ENCODE measurements around the gene PARD6B.
"Not testable (repeated sequence)": the region's sequence is repeated elsewhere in the genome, so short reads cannot be mapped to it uniquely, and the experiment has no call there.

The PARD6B gene

DNA sequence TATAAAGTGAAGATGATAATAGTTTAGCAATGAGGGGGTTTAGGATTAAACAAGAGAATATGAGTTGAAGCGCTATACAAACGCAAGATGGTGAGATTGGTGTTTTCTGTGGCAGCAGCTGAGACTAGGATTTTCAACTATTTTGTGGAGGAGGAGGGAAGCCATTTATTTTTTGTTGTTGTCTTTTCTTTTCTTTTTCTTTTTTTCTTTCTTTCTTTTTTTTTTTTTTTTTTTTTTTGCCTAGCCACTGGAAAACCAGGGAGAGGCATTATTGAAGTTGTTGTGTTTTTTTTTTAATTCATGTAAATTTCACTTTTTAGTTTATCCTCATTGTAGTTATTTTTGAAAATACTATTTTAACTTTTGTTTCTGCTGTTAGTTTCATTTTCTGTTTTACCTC lies 15.9 kb downstream of the PARD6B start:
- no peak for DNase-seq

DNA sequence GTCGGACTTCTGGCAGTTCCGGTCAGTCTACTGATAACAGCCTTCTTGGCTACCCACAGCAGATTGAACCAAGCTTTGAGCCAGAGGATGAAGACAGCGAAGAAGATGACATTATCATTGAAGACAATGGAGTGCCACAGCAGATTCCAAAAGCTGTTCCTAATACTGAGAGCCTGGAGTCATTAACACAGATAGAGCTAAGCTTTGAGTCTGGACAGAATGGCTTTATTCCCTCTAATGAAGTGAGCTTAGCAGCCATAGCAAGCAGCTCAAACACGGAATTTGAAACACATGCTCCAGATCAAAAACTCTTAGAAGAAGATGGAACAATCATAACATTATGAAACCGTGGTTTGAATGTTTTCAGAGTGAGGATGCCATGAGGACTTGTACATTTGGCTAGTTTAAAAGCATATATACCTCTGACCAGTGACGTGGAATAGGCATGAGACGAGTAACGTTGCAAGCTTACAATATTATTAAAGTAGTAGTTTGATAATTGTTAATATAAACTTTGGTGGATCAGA lies 18.8 kb downstream of the PARD6B start:
- no peak for DNase-seq

DNA sequence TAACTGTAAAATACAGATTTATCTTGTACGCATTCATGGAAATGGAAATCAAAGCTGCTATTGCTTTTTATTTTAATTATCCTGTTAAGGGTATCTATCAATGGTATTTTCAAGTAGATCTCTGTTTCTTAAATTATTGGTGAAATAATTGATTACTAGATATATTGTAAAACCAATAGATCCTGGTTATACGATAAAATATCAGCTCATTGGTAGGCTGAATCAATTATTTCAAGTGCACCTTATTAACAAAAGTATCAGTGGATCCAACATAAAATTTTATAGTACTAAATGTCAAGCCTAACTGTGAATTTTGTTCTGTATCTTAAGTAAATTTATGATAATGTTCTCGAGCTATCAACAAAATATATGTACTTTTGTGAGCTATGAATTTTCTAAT lies 21.8 kb downstream of the PARD6B start:
- no peak for DNase-seq

DNA sequence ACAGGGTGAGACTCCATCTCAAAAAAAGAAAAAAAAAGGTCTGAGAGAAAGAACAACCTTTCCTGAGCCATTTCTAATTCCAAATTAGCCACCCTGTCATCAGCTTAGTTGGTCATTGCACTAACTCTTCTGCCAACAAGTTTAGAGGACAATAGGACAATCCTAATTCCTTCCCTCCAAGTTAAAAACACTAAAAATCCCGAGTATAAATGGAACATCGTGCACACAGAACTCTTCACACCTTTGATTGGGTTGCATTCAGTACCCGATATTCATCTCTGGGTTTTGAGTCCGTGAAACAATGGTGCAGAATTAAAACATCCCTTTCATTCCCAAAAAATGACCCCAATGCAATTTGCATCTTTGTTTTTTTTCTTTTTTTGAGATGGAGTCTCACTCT lies 23.0 kb downstream of the PARD6B start:
- no peak for DNase-seq

DNA sequence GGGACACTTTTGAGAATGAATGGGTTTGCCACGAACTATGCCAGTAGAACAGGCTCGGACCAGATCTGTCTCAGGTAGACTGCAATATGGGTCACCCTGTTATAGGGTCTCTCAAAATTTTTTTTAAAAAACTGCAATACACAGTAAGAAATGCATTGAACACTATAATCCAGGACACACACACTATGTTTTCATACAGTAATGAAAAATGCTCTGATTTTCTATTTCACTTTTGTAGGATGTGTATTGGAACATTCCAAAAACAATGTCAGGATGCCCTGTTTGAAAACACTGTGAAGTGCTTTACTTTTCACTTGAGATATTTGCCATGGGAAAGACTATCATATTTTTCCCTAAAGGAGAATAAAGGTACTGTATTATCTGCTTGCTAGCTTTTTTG lies 25.1 kb downstream of the PARD6B start:
- no peak for DNase-seq

DNA sequence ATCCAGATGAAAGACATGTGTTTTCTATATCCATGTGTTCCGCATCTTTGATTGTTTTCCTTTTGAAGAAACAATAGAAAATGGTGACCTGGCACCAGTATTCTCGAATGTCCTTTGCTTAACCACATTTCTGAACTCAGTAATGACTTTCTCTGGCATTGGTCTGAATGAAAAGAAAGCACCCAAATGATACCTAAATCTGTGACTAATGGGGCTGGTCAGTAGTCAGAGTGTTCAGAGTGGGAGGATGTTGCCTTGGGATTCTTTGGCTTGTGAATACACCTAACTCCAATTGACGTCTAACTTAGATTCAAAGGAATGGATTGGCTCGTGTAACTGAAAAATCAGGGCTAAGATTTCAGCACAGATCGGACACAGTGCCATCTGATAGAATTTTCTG lies 27.1 kb downstream of the PARD6B start:
- DNase-seq = no peak

DNA sequence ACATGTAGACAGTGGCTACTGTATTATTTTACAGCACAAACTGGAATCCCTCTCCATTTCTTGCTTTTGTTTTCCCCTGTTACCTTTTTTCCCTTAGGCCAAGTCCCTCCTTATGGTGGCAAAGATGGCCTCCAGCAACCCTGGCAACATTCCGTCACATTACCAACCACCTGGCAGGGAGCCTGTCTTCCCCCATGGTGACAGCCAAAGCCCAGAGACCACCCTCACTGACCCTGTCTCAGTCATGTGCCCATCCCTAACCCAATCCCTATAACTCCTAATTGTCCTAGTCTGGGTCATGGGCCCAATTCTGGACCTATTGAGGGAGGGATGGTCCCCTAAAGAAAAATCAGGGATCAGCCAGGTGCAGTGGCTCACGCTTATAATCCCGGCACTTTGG lies 27.6 kb downstream of the PARD6B start:
- no peak for DNase-seq

DNA sequence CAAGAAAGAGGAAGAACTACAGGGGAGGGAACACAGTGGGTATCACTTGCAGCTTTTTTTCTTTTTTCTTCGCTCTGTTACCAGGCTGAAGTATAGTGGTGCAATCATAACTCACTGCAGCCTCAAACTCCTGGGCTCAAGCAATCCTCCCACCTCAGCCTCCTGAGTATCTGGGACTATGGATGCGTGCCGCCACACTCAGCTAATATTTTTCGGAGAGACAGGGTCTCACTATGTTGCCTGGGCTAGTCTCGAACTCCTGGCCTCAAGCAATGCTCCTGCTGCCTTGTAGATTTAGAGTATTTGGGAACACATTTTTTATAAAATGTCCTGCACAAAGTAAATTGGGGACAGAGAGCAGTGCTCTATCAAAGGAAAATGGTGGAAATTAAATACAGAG lies 28.3 kb downstream of the PARD6B start:
- DNase-seq = no peak

DNA sequence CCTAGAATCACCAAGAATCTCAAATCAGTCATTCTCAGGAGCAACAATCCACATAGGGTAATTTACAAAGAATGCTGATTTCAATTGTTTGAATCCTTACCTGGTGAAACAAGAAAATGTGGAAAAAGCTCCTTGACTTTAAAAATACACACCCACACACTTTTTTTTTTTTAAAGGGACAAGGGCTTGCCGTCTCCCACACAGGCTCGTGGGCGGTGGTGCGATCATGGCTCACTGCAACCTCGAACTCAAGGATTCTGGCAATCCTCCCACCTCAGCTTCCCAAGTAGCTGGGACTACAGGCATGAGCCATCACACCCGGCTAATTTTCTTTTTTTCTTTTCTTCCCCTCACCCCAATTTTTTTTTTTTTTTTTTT lies 30.7 kb downstream of the PARD6B start:
- DNase-seq = no peak

DNA sequence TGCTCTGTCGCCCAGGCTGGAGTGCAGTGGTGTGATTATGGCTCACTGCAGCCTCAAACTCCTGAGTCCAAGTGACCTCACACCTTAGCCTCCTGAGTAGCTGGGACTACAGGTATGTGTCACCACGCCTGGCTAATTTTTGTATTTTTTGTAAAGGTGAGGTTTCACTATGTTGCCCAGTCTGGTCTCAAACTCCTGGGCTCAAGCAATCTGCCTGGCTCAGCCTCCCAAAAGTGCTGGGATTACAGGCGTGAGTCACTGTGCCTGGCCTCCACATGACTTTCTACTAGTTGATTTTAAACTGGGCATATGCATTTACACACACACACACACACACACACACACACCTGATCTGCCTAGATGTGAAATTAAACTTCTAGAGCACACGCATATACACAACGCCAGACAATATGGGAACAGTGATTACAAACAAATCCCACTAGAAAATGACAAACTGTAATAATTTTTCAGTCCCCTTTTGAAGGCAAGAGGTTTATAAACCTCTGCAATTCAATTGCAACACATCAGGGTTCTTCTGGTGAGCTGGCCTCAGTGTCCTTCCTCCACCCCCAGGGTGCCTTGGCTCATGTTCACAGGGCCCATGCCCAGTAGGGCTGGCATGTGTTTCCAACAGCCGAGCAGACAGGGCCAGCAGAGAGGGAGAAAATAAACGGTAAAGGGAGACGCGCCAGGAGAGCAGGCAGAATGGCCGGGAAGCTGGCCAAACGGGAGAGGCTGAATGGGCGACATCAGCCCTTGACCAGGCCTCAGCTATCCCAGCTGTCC lies 31.2 kb downstream of the PARD6B start:
- DNase-seq = no peak

DNA sequence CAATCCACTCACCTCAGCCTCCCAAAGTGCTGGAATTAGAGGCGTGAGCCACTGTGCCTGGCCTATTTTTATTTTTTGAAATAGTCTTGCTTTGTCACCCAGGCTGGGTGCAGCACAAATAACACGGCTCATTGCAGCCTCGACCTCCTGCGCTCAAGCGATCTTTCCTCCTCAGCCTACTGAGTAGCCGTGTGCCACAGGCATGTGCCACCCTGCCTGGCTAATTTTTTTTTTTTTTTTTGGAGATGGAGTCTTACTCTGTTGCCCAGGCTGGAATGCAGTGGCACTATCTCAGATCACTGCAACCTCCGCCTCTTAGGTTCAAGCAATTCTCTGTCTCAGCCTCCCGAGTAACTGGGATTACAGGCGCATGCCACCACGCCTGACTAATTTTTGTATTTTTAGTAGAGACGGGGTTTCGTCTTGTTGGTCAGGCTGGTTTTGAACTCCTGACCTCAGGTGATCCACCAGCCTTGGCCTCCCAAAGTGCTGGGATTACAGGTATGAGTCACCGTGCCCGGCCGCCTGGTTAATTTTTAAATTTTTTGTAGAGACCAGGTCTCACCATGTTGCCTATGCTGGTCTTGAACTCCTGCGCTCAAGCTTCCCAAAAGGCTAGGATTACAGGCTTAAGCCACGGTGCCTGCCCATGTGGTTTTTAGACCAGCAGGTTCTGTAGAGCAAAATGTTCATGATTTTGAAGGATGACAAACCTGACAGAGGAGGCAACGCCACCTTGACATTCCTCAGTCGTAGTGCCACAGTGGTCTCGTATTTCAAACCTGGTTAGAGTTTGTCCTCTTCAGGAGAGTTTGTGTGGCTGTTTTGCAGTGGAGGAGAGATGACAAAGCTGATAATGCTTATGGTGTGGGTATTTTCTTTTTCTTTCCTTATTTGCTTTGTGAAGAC lies 32.4 kb downstream of the PARD6B start:
- not testable (repeated sequence) for DNase-seq

DNA sequence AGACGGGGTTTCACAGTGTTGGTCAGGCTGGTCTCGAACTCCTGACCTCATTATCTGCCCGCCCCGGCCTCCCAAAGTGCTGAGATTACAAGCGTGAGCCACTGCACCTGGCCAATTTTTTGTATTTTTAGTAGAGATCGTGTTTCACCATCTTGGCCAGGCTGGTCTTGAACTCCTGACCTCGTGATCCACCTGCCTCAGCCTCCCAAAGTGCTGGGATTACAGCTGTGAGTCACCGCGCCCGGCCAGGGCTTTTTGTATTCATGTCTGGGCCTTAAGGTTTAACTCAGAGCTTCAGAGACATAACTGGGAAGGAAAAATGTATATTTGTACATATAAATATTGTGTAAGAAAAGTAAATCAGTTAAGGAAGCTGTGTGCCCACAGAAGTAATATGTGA lies 33.9 kb downstream of the PARD6B start:
- DNase-seq = not testable (repeated sequence)

DNA sequence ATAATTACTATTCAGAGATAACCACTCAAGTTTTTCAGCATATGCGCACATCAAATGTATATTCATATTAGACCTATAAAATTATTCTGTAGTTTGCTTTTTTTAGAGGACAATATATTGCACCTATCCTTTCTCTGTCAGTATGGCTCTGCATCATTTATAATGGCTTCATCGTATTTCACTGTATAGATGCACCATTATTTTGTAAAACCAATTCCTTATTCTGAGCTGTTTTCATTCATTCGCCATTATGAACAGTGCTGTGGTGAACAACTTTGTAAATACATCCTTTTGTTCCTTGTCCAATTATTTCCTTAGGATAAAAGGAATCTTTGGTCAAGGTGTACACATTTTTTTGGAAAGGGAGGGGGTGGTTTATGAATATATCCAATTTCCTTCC lies 34.3 kb downstream of the PARD6B start:
- no peak for DNase-seq

DNA sequence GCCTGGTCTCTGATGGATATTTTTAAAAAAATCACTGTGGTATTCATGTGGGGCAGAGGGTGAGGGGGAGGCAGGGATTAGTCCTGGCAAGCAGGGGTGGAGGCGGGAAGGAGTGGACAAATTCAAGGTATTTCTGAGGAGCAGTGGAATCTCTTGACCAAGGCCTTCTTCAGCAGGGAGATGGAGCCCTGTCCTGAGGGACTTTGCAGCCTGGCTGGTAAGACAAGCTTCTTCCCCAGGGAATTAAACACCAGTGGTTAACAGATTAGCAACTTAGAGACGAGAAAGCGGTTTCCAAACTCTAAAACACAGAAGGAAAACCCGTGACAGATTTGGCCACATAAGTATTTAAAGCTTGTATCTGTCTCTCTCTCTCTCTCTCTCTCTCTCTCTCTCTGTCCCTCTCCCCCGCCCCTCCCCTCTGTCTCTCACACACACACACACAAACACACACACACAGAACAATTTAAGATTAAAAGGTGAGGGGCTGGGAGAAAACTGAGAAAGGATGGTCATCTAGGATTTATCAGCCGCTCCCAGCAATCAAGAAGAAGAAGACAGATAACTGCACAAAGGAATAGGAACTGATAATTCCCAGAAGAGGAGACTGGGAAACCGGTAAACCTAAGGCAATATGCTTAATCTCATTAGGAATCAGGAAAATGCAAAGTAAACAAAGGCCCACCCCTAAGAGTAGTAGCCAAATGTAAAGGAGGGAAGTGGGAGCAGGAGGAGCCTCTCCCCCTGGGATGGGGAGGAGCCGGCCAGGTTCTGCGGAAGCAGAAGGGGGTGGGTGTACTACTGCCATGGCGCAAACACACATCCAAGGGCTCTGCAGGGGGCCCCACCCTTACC lies 35.8 kb downstream of the PARD6B start:
- DNase-seq = not testable (repeated sequence)

DNA sequence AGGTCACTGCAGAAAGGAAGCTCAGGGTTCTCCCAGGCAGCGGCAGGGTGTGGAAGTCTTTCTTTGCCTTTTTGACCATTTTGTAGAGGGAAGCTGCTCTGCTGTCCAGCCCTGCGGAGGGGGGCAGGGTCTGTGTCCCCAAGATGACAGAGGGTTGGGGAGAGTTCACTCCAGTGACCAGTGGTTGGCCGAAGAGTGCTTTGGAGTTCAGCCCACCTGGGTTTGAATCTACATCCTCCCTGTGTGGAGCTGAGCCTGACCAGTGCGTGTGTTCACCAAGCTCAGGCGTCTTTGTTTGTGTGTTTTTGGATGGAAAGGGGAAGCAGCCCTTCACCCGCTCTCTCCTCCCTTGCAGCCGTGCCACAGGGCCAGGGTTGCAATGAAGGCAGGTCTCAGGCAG lies 37.6 kb downstream of the PARD6B start:
- DNase-seq = not testable (repeated sequence)

DNA sequence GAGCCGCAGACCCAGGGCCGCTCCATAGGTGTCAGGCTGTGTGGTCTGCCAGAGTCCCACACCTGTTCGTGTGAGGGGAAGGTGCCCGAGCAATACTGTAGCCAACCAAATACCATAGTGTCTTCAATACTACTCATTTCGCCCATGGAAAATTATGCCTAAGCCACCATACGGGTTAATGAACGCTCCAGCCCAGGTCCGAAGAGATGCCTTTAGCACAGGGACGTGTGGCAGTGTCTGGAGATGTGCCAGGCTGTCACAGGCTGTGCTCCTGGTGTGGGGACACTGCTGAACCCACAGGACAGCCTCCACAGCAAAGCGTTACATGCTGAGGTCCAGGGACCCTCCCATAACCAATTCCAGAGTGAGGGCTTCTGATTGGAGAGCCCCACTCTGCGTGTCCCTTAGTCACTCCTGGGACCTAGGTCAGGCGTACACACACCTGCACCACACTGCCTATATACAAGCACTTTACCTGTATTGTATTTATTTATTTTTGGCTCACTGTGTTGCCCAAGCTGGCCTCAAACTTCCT lies 38.2 kb downstream of the PARD6B start:
- not testable (repeated sequence) for DNase-seq

DNA sequence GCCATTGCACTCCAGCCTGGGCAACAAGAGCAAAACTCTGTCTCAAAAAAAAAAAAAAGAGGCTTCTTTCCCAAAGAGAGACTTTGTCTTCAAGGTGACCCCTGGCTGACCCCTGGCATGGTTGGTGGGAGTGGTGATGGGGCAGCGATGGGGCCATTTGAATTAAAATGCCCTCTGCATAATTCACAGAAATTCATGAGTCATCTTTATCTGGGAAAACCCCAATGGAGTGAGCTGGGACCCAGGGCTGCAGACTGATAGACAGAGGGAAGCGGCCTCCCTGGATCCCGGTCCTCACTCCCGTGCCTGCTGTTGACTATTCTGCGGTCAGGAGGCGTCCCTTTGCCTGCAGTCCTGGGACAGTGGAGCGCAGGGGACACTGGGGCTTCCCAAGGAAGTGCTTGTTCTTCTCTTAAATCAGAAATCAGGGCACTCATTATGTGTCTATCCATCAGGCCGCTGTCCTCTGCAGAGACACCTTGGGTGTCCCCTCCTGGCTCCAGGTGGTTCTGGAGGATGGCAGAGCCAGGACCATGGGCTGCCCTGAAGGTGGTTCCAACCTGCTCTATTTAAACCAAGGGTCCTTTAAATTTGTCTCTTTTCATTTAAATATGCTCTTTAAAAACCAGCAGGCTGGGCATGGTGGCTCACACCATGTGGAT lies 40.2 kb downstream of the PARD6B start:
- DNase-seq = not testable (repeated sequence)

DNA sequence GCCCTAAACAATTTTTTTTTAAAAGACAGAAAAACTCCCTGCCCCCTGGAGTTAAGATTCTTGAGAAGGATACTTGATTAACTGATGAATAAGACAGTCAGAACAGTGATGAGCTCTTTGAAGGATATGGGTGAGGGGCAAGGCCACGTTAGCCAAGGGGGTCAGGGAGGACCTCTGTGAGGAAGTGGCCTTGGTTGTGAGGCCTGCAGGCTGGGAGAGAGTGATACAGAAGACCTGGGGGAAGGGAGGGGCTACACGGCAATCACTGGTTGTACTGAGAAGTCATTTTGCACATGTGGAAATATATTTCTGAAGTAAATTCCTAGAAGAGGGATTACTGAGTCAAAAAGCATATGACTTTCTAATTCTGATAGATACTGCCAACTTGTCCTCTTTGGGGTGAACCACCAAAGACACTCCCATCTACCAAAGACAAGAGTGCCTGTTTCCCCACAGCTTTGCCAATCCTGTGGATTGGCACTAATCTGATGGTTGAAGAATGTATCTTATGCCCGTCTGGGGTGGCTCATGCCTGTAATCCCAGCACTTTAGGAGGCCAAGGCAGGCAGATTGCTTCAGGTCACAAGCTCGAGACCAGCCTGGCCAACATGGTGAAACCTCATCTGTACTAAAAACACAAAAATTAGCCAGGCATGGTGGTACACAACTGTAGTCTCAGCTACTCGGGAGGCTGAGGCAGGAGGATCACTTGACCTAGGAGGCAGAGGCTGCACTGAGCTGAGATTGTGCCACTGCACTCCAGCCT lies 41.2 kb downstream of the PARD6B start:
- no peak for DNase-seq

DNA sequence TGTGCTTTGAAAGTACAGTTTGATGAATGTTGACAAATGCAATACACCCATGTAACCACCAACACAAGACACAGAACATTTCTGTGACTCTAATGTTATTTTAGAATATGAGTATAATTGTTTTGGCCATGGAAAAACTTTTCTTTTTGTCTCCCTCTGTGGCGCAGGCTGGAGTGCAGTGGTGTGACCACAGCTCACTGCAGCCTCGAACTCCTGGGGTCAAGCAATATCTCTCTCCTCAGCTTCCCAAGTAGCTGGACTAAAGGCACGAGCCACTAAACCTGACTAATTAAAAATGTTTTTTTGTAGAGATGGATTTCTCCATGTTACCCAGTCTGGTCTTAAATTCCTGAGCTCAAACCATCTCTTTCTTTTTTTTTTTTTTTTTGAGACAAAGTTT lies 43.1 kb downstream of the PARD6B start:
- no peak for DNase-seq

DNA sequence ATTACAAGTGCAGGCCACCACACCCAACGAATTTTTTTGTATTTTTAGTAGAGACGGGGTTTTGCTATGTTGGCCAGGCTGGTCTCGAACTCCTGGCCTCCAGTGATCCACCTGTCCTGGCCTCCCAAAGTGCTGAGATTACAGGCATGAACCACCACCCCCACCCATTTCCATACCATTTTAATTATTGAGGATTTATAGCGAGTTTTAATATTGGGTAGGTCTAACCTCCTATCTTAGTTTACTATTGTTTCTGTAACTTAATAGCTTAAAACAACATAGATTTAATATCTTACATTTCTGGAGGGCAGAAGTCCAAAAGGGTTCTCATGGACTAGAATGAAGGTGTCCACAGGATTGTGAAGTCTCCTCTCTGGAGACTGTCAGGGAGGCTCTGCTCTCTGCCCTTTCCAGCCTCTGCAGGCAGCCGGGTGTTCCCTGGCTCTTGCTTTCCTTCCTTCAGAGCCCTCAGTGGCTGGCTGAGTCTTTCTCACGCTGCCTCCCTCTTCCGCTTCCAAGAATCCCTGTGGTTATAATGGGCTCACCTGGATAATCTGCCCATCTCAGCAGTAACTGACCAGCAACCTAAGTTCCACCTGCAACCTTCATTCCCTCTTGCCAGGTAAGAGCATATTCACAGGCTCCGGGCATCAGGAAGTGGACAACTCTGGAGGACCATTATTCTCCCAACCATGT lies 44.9 kb downstream of the PARD6B start:
- no peak for DNase-seq

DNA sequence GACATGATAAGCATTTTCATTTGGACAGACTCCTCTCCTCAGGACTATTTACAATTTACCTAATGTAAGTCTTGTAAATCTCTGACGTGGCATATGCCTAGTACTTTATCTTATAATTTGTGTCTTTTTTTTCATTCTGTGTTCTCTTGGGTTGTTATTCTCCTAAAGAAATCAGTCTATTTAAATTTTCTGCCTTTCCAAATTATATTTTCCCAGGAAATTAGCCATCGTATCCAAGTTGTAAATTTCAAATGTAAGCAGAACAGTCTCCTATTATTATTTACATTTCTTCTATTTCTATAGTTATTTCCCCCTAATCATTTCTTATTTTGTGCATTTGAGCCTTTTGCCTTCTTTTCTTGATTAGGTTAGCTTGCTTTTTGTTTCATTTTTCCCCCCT lies 46.0 kb downstream of the PARD6B start:
- DNase-seq = no peak
